Measurements from ENCODE around the gene RIMS3.
"Not testable (repeated sequence)": the region's sequence is repeated elsewhere in the genome, so short reads cannot be mapped to it uniquely, and the experiment has no call there.

Gene RIMS3

GRCh38 chr1:40629546-40629945 lies 35.9 kb downstream of the RIMS3 start:
- not testable (repeated sequence) for DNase-seq

GRCh38 chr1:40628903-40629292 lies 36.6 kb downstream of the RIMS3 start:
- no peak for DNase-seq

- DNase-seq = no peak
Measured at GRCh38 chr1:40627987-40628902, 37.2 kb downstream of the RIMS3 start.

- no peak for DNase-seq
Measured at GRCh38 chr1:40626383-40626770, 39.1 kb downstream of the RIMS3 start.

GRCh38 chr1:40625476-40626382 lies 39.8 kb downstream of the RIMS3 start:
- DNase-seq = no peak

GRCh38 chr1:40625076-40625475 lies 40.4 kb downstream of the RIMS3 start:
- no peak for DNase-seq

GRCh38 chr1:40622936-40623629 lies 42.4 kb downstream of the RIMS3 start:
- DNase-seq = no peak

GRCh38 chr1:40621821-40622450 lies 43.5 kb downstream of the RIMS3 start:
- DNase-seq = no peak

- no peak for DNase-seq
Measured at GRCh38 chr1:40620586-40621210, 44.8 kb downstream of the RIMS3 start.

GRCh38 chr1:40620150-40620549 lies 45.3 kb downstream of the RIMS3 start:
- no peak for DNase-seq

- no peak for DNase-seq
Measured at GRCh38 chr1:40618108-40618507, 47.4 kb downstream of the RIMS3 start.

- peak; percentile 46 for DNase-seq
Measured at GRCh38 chr1:40612345-40612831, 53.1 kb downstream of the RIMS3 start.

GRCh38 chr1:40610156-40610555 lies 55.3 kb downstream of the RIMS3 start:
- DNase-seq = no peak

GRCh38 chr1:40607921-40608320 lies 57.6 kb downstream of the RIMS3 start:
- DNase-seq = no peak

GRCh38 chr1:40606978-40607377 lies 58.5 kb downstream of the RIMS3 start:
- DNase-seq = no peak

GRCh38 chr1:40606194-40606593 lies 59.3 kb downstream of the RIMS3 start:
- no peak for DNase-seq

GRCh38 chr1:40599926-40600325 lies 65.6 kb downstream of the RIMS3 start:
- DNase-seq = no peak

GRCh38 chr1:40595623-40596022 lies 69.9 kb downstream of the RIMS3 start:
- no peak for DNase-seq

- DNase-seq = no peak
Measured at GRCh38 chr1:40594187-40594531, 71.3 kb downstream of the RIMS3 start.

GRCh38 chr1:40593449-40594186 lies 71.9 kb downstream of the RIMS3 start:
- no peak for DNase-seq

GRCh38 chr1:40592107-40592803 lies 73.2 kb downstream of the RIMS3 start:
- peak; percentile 14 for DNase-seq
